HEK293 (cell line): ENCODE results near the gene SLC6A17.

Source experiments
- CTCF ChIA-PET: fragments of 350-600 bp; formaldehyde crosslinking; extraction: SDS; loops from one replicate; lab custom pipeline; 2021; ENCODE audit warnings: antibody characterized with exemption; lab: Yijun Ruan, JAX
- POLR2A ChIA-PET: fragments of 300-600 bp; formaldehyde crosslinking; extraction: SDS; loops from one replicate; lab custom pipeline; 2020; ENCODE audit warnings: antibody characterized with exemption, inconsistent platforms; lab: Yijun Ruan, JAX
- H3K27ac ChIP-seq: fragments of 200-500 bp; sonication (Bioruptor generic); 2 replicates; pipeline ENCODE4 v1.5.1; 2014; ENCODE audit warnings: low read depth, low read length, control low read depth, inconsistent platforms; ENCODE audit errors: extremely low read depth
- H3K36me3 ChIP-seq, 2 experiments: fragments of 200-500 bp in 1 of 2; sonication (Bioruptor generic) in 1 of 2; 1 replicate in 1 of 2; 2 replicates in 1 of 2; pipeline ENCODE4 v1.5.1; 2014 to 2017; ENCODE audit warnings: inconsistent platforms in 2 of 2, low read length in 2 of 2; ENCODE audit not compliant: control insufficient read depth in 2 of 2, insufficient read depth in 1 of 2
- H3K4me1 ChIP-seq: fragments of 200-500 bp; sonication (Bioruptor generic); 2 replicates; pipeline ENCODE4 v1.5.1; 2014; ENCODE audit warnings: mild to moderate bottlenecking, low read length, inconsistent platforms; ENCODE audit not compliant: control insufficient read depth, insufficient read depth
- H3K4me3 ChIP-seq: 2 replicates; pipeline ENCODE4 v1.5.1; 2011; ENCODE audit warnings: low read depth, mild to moderate bottlenecking, control low read depth, low read length, moderate library complexity
- H3K9me3 ChIP-seq: fragments of 200-500 bp; sonication (Bioruptor generic); 2 replicates; pipeline ENCODE4 v1.5.1; 2014; ENCODE audit warnings: low read depth, low read length, inconsistent platforms; ENCODE audit not compliant: control insufficient read depth, insufficient read depth
- EGR2 ChIP-seq: fragments of 450-650 bp; formaldehyde crosslinking; IDR thresholded peaks from 2 replicates; pipeline ENCODE4 v1.5.1; 2016; ENCODE audit warnings: low read depth, missing biosample characterization, missing genetic modification characterization
- KLF10 ChIP-seq: fragments of 450-650 bp; IDR thresholded peaks from 2 replicates; pipeline ENCODE4 v1.5.1; 2018; ENCODE audit warnings: missing biosample characterization, mild to moderate bottlenecking, missing genetic modification characterization
- MEIS1 ChIP-seq: sonication (generic); formaldehyde crosslinking; IDR thresholded peaks from 2 replicates; pipeline ENCODE4 v1.8.1; 2022; ENCODE audit warnings: missing genetic modification reagents, mild to moderate bottlenecking, borderline replicate concordance
- SP7 ChIP-seq: fragments of 450-650 bp; formaldehyde crosslinking; IDR thresholded peaks from 2 replicates; pipeline ENCODE4 v1.5.1; 2016; ENCODE audit warnings: missing biosample characterization, missing genetic modification characterization
- ZBTB17 ChIP-seq: fragments of 450-650 bp; formaldehyde crosslinking; IDR thresholded peaks from 2 replicates; pipeline ENCODE4 v1.5.1; 2016; ENCODE audit warnings: missing biosample characterization, missing genetic modification characterization
- ZNF211 ChIP-seq: fragments of 450-650 bp; formaldehyde crosslinking; IDR thresholded peaks from 2 replicates; pipeline ENCODE4 v1.5.1; 2016; ENCODE audit warnings: low read depth, missing biosample characterization, missing genetic modification characterization
- ZNF23 ChIP-seq: fragments of 450-650 bp; formaldehyde crosslinking; IDR thresholded peaks from 2 replicates; pipeline ENCODE4 v1.5.1; 2016; ENCODE audit warnings: missing biosample characterization, missing genetic modification characterization, borderline replicate concordance
- ZNF274 ChIP-seq, 2 experiments: fragments of 200-500 bp in 1 of 2; fragments of 450-650 bp in 1 of 2; sonication (Bioruptor generic) in 1 of 2; formaldehyde crosslinking in 1 of 2; IDR thresholded peaks; 2 replicates each; pipeline versions ENCODE4 v1.5.1 to v1.6.1; 2014 to 2016; ENCODE audit warnings: borderline replicate concordance in 1 of 2, inconsistent platforms in 1 of 2, low read length in 1 of 2, missing biosample characterization in 1 of 2, missing genetic modification characterization in 1 of 2
- ZNF433 ChIP-seq: fragments of 450-650 bp; formaldehyde crosslinking; IDR thresholded peaks from 2 replicates; pipeline ENCODE4 v1.5.1; 2016; ENCODE audit warnings: missing biosample characterization, missing genetic modification characterization, low read depth
- ZNF549 ChIP-seq: fragments of 450-650 bp; IDR thresholded peaks from 2 replicates; pipeline ENCODE4 v1.5.1; 2018; ENCODE audit warnings: missing biosample characterization, missing genetic modification characterization, mild to moderate bottlenecking, inconsistent platforms, moderate library complexity
- ZNF558 ChIP-seq: fragments of 450-650 bp; formaldehyde crosslinking; IDR thresholded peaks from 2 replicates; pipeline ENCODE4 v1.5.1; 2016; ENCODE audit warnings: missing biosample characterization, missing genetic modification characterization
- ZNF621 ChIP-seq: fragments of 450-650 bp; formaldehyde crosslinking; IDR thresholded peaks from 2 replicates; pipeline ENCODE4 v1.5.1; 2017; ENCODE audit warnings: missing biosample characterization, missing genetic modification characterization
- ZNF707 ChIP-seq: fragments of 450-650 bp; formaldehyde crosslinking; IDR thresholded peaks from 2 replicates; pipeline ENCODE4 v1.5.1; 2016; ENCODE audit warnings: missing biosample characterization, missing genetic modification characterization
- ZSCAN23 ChIP-seq: fragments of 450-650 bp; formaldehyde crosslinking; IDR thresholded peaks from 2 replicates; pipeline ENCODE4 v1.5.1; 2016; ENCODE audit warnings: missing biosample characterization, missing genetic modification characterization
- TF ChIP-seq, protein P1 (sequence below): fragments of 450-650 bp; formaldehyde crosslinking; IDR thresholded peaks from 2 replicates; pipeline ENCODE4 v1.5.1; 2017; ENCODE audit warnings: missing biosample characterization, missing genetic modification characterization
- TF ChIP-seq, protein P2 (sequence below): fragments of 450-650 bp; formaldehyde crosslinking; IDR thresholded peaks from 2 replicates; pipeline ENCODE4 v1.5.1; 2016; ENCODE audit warnings: missing biosample characterization, missing genetic modification characterization, borderline replicate concordance
- TF ChIP-seq, protein P3 (sequence below): fragments of 450-650 bp; formaldehyde crosslinking; IDR thresholded peaks from 2 replicates; pipeline ENCODE4 v1.5.1; 2017; ENCODE audit warnings: missing biosample characterization, missing genetic modification characterization
- TF ChIP-seq, protein P4 (sequence below): fragments of 450-650 bp; formaldehyde crosslinking; IDR thresholded peaks from 2 replicates; pipeline ENCODE4 v1.5.1; 2017; ENCODE audit warnings: missing biosample characterization, missing genetic modification characterization
- TF ChIP-seq, protein P5 (sequence below): fragments of 450-650 bp; formaldehyde crosslinking; IDR thresholded peaks from 2 replicates; pipeline ENCODE4 v1.5.1; 2016; ENCODE audit warnings: missing biosample characterization, missing genetic modification characterization
- TF ChIP-seq, protein P6 (sequence below): fragments of 450-650 bp; formaldehyde crosslinking; IDR thresholded peaks from 2 replicates; pipeline ENCODE4 v1.5.1; 2016; ENCODE audit warnings: missing biosample characterization, missing genetic modification characterization

The SLC6A17 gene

DNA sequence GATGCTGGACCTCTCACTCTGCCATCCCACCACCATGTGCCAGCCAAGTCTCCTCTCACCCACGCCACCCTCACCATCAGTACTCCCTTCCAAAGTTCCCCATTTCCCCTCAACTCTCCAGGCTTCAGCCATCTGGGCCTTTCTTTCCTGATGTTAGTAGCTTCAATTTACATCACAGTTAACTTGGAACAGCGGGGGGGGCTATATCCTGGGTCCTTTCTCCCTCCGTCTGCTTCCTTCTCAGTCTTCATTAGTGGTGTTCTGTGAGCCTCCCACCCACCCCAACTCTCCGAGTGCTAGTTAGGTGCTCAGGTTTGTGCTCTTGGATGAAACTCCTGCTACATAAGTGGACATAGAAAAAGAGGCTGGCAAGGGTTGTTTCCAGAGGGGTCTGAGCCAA lies 91.8 kb downstream of the SLC6A17 start (continued):
- TF ChIP-seq, protein P1, sequence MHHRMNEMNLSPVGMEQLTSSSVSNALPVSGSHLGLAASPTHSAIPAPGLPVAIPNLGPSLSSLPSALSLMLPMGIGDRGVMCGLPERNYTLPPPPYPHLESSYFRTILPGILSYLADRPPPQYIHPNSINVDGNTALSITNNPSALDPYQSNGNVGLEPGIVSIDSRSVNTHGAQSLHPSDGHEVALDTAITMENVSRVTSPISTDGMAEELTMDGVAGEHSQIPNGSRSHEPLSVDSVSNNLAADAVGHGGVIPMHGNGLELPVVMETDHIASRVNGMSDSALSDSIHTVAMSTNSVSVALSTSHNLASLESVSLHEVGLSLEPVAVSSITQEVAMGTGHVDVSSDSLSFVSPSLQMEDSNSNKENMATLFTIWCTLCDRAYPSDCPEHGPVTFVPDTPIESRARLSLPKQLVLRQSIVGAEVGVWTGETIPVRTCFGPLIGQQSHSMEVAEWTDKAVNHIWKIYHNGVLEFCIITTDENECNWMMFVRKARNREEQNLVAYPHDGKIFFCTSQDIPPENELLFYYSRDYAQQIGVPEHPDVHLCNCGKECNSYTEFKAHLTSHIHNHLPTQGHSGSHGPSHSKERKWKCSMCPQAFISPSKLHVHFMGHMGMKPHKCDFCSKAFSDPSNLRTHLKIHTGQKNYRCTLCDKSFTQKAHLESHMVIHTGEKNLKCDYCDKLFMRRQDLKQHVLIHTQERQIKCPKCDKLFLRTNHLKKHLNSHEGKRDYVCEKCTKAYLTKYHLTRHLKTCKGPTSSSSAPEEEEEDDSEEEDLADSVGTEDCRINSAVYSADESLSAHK (tag by site-specific recombination): no peak
- no peak for TF ChIP-seq KLF10 (tag by site-specific recombination)
- no peak for TF ChIP-seq ZNF274 (IDR thresholded peaks at IDR 0.05; ENCODE audit: low read length)
- TF ChIP-seq ZNF274 (tag by site-specific recombination; IDR thresholded peaks at IDR 0.05; ENCODE audit: borderline replicate concordance): no peak
- no peak for TF ChIP-seq MEIS1 (CRISPR knock-in tag)
- TF ChIP-seq, protein P2, sequence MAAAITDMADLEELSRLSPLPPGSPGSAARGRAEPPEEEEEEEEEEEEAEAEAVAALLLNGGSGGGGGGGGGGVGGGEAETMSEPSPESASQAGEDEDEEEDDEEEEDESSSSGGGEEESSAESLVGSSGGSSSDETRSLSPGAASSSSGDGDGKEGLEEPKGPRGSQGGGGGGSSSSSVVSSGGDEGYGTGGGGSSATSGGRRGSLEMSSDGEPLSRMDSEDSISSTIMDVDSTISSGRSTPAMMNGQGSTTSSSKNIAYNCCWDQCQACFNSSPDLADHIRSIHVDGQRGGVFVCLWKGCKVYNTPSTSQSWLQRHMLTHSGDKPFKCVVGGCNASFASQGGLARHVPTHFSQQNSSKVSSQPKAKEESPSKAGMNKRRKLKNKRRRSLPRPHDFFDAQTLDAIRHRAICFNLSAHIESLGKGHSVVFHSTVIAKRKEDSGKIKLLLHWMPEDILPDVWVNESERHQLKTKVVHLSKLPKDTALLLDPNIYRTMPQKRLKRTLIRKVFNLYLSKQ (tag by site-specific recombination): no peak
- TF ChIP-seq EGR2: no peak
- TF ChIP-seq, protein P3, sequence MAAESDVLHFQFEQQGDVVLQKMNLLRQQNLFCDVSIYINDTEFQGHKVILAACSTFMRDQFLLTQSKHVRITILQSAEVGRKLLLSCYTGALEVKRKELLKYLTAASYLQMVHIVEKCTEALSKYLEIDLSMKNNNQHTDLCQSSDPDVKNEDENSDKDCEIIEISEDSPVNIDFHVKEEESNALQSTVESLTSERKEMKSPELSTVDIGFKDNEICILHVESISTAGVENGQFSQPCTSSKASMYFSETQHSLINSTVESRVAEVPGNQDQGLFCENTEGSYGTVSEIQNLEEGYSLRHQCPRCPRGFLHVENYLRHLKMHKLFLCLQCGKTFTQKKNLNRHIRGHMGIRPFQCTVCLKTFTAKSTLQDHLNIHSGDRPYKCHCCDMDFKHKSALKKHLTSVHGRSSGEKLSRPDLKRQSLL: no peak
- TF ChIP-seq ZSCAN23: no peak
- no peak for TF ChIP-seq ZNF433
- no peak for TF ChIP-seq ZNF549 (tag by site-specific recombination)
- TF ChIP-seq, protein P4, sequence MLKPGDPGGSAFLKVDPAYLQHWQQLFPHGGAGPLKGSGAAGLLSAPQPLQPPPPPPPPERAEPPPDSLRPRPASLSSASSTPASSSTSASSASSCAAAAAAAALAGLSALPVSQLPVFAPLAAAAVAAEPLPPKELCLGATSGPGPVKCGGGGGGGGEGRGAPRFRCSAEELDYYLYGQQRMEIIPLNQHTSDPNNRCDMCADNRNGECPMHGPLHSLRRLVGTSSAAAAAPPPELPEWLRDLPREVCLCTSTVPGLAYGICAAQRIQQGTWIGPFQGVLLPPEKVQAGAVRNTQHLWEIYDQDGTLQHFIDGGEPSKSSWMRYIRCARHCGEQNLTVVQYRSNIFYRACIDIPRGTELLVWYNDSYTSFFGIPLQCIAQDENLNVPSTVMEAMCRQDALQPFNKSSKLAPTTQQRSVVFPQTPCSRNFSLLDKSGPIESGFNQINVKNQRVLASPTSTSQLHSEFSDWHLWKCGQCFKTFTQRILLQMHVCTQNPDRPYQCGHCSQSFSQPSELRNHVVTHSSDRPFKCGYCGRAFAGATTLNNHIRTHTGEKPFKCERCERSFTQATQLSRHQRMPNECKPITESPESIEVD (tag by site-specific recombination): no peak

DNA sequence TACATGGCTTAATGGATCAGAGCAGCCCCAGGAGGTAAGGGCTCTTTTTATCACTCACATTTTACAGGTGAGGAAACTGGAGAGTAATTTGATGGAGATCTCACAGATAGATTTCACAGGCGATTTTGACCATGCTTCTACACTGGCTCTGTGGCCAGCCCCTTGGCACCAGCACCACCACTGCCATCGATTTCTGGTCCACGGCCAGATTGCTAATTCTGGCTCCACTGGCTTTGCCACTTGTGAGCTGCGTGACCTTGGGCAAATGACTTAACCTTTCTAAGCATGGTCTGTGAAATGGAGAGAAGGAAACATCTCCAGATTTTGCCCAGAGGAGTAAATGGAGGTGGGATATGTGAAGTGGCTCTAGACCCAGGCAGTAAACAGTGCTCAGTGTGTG lies 92.4 kb downstream of the SLC6A17 start:
- H3K4me1 ChIP-seq: no peaks in the 10 kb centered on the region
- TF ChIP-seq SP7 (no peak), ZNF211 (tag by site-specific recombination) (no peak), ZNF621 (tag by site-specific recombination) (no peak), ZNF707 (no peak), ZBTB17 (tag by site-specific recombination) (no peak), ZNF558 (tag by site-specific recombination) (no peak), ZNF23 (tag by site-specific recombination) (no peak)
- TF ChIP-seq, protein P5, sequence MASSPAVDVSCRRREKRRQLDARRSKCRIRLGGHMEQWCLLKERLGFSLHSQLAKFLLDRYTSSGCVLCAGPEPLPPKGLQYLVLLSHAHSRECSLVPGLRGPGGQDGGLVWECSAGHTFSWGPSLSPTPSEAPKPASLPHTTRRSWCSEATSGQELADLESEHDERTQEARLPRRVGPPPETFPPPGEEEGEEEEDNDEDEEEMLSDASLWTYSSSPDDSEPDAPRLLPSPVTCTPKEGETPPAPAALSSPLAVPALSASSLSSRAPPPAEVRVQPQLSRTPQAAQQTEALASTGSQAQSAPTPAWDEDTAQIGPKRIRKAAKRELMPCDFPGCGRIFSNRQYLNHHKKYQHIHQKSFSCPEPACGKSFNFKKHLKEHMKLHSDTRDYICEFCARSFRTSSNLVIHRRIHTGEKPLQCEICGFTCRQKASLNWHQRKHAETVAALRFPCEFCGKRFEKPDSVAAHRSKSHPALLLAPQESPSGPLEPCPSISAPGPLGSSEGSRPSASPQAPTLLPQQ (tag by site-specific recombination): no peak
- TF ChIP-seq, protein P6, sequence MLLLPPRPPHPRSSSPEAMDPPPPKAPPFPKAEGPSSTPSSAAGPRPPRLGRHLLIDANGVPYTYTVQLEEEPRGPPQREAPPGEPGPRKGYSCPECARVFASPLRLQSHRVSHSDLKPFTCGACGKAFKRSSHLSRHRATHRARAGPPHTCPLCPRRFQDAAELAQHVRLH (tag by site-specific recombination): no peak
- TF ChIP-seq, all 188 proteins: peak for 0
- ChIA-PET POLR2A (no interaction called here), CTCF (interaction anchor here (3.5 kb wide), 1 partner anchor 34 kb away, joined by 15 read pairs; no protein-coding TSS in a partner anchor)
- no peak overlapping the region for H3K27ac ChIP-seq
- no peak overlapping the region for H3K4me3 ChIP-seq
- peaks cover 0 to 6% of the 10 kb centered on the region in 2 experiments; a peak in 1 of 3 replicates for H3K36me3 ChIP-seq
- no peaks in the 10 kb centered on the region for H3K9me3 ChIP-seq
